HL-60 (cell line): ENCODE measurements around the gene PPCS.

ENCODE experiments used
- GABPA ChIP-seq: IDR thresholded peaks from 2 replicates; pipeline ENCODE4 v1.6.1; 2012; ENCODE audit warnings: low read depth
- POLR2AphosphoS5 ChIP-seq: IDR thresholded peaks from 2 replicates; pipeline ENCODE4 v1.6.1; 2012; ENCODE audit warnings: low read depth
- SPI1 ChIP-seq: IDR thresholded peaks from 2 replicates; pipeline ENCODE4 v1.6.1; 2012; ENCODE audit warnings: low read depth, mild to moderate bottlenecking, borderline replicate concordance
- TF ChIP-seq, protein P1 (sequence below): IDR thresholded peaks from one replicate; pipeline ENCODE4 v1.5.1; 2011; ENCODE audit warnings: low read length, control low read depth, inconsistent platforms; ENCODE audit not compliant: insufficient read depth

GRCh38 chr1:42422737-42423136 is 33.6 kb upstream of the PPCS start:
- TF ChIP-seq, protein P1, sequence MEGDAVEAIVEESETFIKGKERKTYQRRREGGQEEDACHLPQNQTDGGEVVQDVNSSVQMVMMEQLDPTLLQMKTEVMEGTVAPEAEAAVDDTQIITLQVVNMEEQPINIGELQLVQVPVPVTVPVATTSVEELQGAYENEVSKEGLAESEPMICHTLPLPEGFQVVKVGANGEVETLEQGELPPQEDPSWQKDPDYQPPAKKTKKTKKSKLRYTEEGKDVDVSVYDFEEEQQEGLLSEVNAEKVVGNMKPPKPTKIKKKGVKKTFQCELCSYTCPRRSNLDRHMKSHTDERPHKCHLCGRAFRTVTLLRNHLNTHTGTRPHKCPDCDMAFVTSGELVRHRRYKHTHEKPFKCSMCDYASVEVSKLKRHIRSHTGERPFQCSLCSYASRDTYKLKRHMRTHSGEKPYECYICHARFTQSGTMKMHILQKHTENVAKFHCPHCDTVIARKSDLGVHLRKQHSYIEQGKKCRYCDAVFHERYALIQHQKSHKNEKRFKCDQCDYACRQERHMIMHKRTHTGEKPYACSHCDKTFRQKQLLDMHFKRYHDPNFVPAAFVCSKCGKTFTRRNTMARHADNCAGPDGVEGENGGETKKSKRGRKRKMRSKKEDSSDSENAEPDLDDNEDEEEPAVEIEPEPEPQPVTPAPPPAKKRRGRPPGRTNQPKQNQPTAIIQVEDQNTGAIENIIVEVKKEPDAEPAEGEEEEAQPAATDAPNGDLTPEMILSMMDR: no peak
- no peak for TF ChIP-seq POLR2AphosphoS5
- no peak for TF ChIP-seq GABPA
- no peak for TF ChIP-seq SPI1
